WERI-Rb-1 (cell line): ENCODE measurements around the gene HUWE1.

ENCODE experiments used
- DNase-seq: peaks from one replicate; pipeline ENCODE4 v3.0.0-alpha.2; 2020
- H3K27ac ChIP-seq: fragments of 250-450 bp; sonication (Bioruptor Pico); 2 replicates; pipeline ENCODE4 v1.5.1; 2020; ENCODE audit warnings: mild to moderate bottlenecking, moderate library complexity
- H3K27me3 ChIP-seq: fragments of 250-450 bp; sonication (Bioruptor Pico); 2 replicates; pipeline ENCODE4 v1.5.1; 2021; ENCODE audit warnings: mild to moderate bottlenecking, low read depth, moderate library complexity; ENCODE audit not compliant: insufficient read depth, severe bottlenecking
- H3K36me3 ChIP-seq: fragments of 250-450 bp; sonication (Bioruptor Pico); 2 replicates; pipeline ENCODE4 v1.5.1; 2020; ENCODE audit warnings: mild to moderate bottlenecking, moderate library complexity
- H3K4me3 ChIP-seq: 2 replicates; pipeline ENCODE4 v1.5.1; 2011; ENCODE audit warnings: low read depth, mild to moderate bottlenecking, control low read depth, low read length
- H3K9me3 ChIP-seq: fragments of 250-450 bp; sonication (Bioruptor Pico); 2 replicates; pipeline ENCODE4 v1.5.1; 2021; ENCODE audit warnings: mild to moderate bottlenecking, moderate library complexity; ENCODE audit not compliant: severe bottlenecking
- CTCF ChIP-seq: IDR thresholded peaks from 2 replicates; pipeline ENCODE4 v1.5.1; 2011; ENCODE audit warnings: low read depth, mild to moderate bottlenecking, control low read depth, inconsistent platforms, low read length

HUWE1 gene

GRCh38 chrX:53639257-53639656, 47.3 kb downstream of the HUWE1 start:
- H3K9me3 ChIP-seq: no peaks in the 10 kb centered on the region
- peaks cover 41% of the 10 kb centered on the region for H3K36me3 ChIP-seq
- no peak for TF ChIP-seq CTCF
- peaks cover 7% of the 10 kb centered on the region for H3K27me3 ChIP-seq
- DNase-seq: no peak
- H3K27ac ChIP-seq: no peak overlapping the region
- H3K4me3 ChIP-seq: no peak overlapping the region

- no peak overlapping the region for H3K4me3 ChIP-seq
- H3K36me3 ChIP-seq: peaks cover 49% of the 10 kb centered on the region
These were observed 49.0 kb downstream of the HUWE1 start for GRCh38 chrX:53637479-53637878.

GRCh38 chrX:53631156-53631555, 55.4 kb downstream of the HUWE1 start:
- Histone ChIP-seq H3K4me3 (no peak overlapping the region), H3K27me3 (peaks cover 6% of the 10 kb centered on the region), H3K36me3 (peaks cover 71% of the 10 kb centered on the region), H3K27ac (no peak overlapping the region), H3K9me3 (no peaks in the 10 kb centered on the region)
- no peak for DNase-seq
- TF ChIP-seq CTCF: no peak

More at GRCh38 chrX:53637479-53637878, 49.0 kb downstream of the HUWE1 start:
- Histone ChIP-seq H3K9me3 (no peaks in the 10 kb centered on the region), H3K27me3 (peaks cover 7% of the 10 kb centered on the region), H3K27ac (no peak overlapping the region)
- no peak for TF ChIP-seq CTCF
- DNase-seq: no peak

- H3K4me3 ChIP-seq: no peak overlapping the region
- H3K27me3 ChIP-seq: peaks cover 4% of the 10 kb centered on the region
- DNase-seq: no peak
- no peak for TF ChIP-seq CTCF
- no peaks in the 10 kb centered on the region for H3K9me3 ChIP-seq
- peaks cover 64% of the 10 kb centered on the region for H3K36me3 ChIP-seq
- no peak overlapping the region for H3K27ac ChIP-seq
These were observed 56.3 kb downstream of the HUWE1 start for GRCh38 chrX:53630261-53630660.

GRCh38 chrX:53622431-53622830, 64.1 kb downstream of the HUWE1 start:
- Histone ChIP-seq H3K9me3 (no peaks in the 10 kb centered on the region), H3K27ac (no peak overlapping the region), H3K36me3 (peaks cover 36% of the 10 kb centered on the region), H3K4me3 (no peak overlapping the region), H3K27me3 (no peaks in the 10 kb centered on the region)
- no peak for TF ChIP-seq CTCF
- DNase-seq: no peak

GRCh38 chrX:53621418-53621986, 65.0 kb downstream of the HUWE1 start:
- Histone ChIP-seq H3K27me3 (no peaks in the 10 kb centered on the region), H3K36me3 (peaks cover 30% of the 10 kb centered on the region), H3K27ac (no peak overlapping the region), H3K9me3 (no peaks in the 10 kb centered on the region), H3K4me3 (no peak overlapping the region)
- TF ChIP-seq CTCF: no peak
- DNase-seq: no peak
